ENCODE results near the gene PKD1L1. TPM values are rescaled to one million over a fixed set of nuclear protein-coding genes. Genes with fewer than 3 reads are reported as not detected.

PKD1L1 gene
- total RNA-seq, 4 donors from 2014 or later = 0.44 to 1.1 (median 0.75) TPM

GRCh38 chr7:47882635-47883034 lies 65.6 kb downstream of the PKD1L1 start:
- no peak for TF ChIP-seq CTCF (IDR thresholded peaks at IDR 0.05; ENCODE audit: low read depth)

GRCh38 chr7:47881256-47881655 lies 67.0 kb downstream of the PKD1L1 start:
- no peak for TF ChIP-seq CTCF (IDR thresholded peaks at IDR 0.05; ENCODE audit: low read depth)

GRCh38 chr7:47878662-47879061 lies 69.6 kb downstream of the PKD1L1 start:
- no peak for TF ChIP-seq CTCF (IDR thresholded peaks at IDR 0.05; ENCODE audit: low read depth)

- TF ChIP-seq CTCF (IDR thresholded peaks at IDR 0.05; ENCODE audit: low read depth) = no peak
Measured at GRCh38 chr7:47877336-47877735, 70.9 kb downstream of the PKD1L1 start.

GRCh38 chr7:47875998-47876744 lies 72.1 kb downstream of the PKD1L1 start:
- TF ChIP-seq CTCF (IDR thresholded peaks at IDR 0.05; ENCODE audit: low read depth) = no peak

- TF ChIP-seq CTCF (IDR thresholded peaks at IDR 0.05; ENCODE audit: low read depth) = no peak
Measured at GRCh38 chr7:47875406-47875805, 72.9 kb downstream of the PKD1L1 start.

- TF ChIP-seq CTCF (IDR thresholded peaks at IDR 0.05; ENCODE audit: low read depth) = no peak
Measured at GRCh38 chr7:47873762-47874161, 74.5 kb downstream of the PKD1L1 start.

Data from subcutaneous adipose tissue (tissue), 4 donors.